Activated T-helper 17 cell treated with anti-CD3 and anti-CD28 coated beads, Interleukin-2, amount 50 U/mL, for 72 hours (primary cell): ENCODE measurements around the gene CCDC154. TPM values are rescaled to one million over a fixed set of nuclear protein-coding genes. Genes with fewer than 3 reads are reported as not detected.

ENCODE experiments used
- ATAC-seq: fragments of 150-1000 bp; cut with Tn5 transposase; replicated peaks from 2 replicates; pipeline ENCODE4 v1.10.0; 2021; ENCODE audit warnings: mild to moderate bottlenecking, moderate library complexity
- H3K27ac Mint-ChIP-seq: one replicate; pipeline ENCODE4 v1.8.0; 2022; ENCODE audit warnings: mixed read lengths
- H3K27me3 Mint-ChIP-seq: one replicate; pipeline ENCODE4 v1.8.0; 2022; ENCODE audit warnings: mixed read lengths
- H3K36me3 Mint-ChIP-seq: one replicate; pipeline ENCODE4 v1.8.0; 2022; ENCODE audit warnings: low read depth, mild to moderate bottlenecking, mixed read lengths
- H3K4me1 Mint-ChIP-seq: one replicate; pipeline ENCODE4 v1.8.0; 2022; ENCODE audit warnings: mixed read lengths
- H3K4me3 Mint-ChIP-seq: one replicate; pipeline ENCODE4 v1.8.0; 2022; ENCODE audit warnings: mild to moderate bottlenecking, mixed read lengths
- H3K9me3 Mint-ChIP-seq: one replicate; pipeline ENCODE4 v1.8.0; 2022; ENCODE audit warnings: mixed read lengths
- total RNA-seq, 2 donors: library from RNA; stranded (reverse); gene quantifications; one replicate each; pipeline ENCODE4 v1.2.3, GENCODE V29; 2022

The CCDC154 gene
- total RNA-seq, 2 donors from 2014 or later: 2.1 to 3.7 TPM

DNA sequence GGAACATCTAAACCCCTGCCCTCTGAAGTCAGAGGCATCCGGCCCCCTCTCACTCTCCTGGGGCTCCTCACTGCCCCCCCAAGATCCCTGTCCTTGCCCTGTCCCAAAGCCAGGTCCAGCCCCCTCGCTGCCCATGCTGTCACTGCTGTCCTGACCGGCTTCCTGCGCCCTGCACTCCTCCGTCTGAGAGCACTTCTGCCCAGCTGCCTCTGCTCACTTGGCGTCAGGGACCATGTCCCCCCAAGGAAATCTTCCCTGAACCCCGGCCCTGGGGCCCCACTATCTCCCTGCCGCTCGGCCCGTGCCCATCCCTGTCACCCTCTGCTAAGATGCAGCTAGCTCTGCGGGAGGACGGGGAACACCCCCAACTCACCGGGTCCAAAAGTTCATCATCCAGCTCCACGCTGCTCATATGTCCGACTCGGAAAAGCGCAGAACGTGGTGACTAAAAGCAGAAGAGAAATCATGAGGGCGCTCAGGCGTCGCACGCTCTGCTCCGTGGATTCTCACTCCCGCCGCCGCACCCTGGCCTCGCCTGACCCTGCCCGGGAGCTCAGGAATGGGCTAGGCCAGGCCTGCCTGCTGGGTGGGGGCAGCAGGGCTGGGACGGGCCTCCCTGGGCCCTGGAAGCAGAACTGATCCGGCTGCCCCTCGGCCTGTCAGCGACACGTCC lies 20.7 kb upstream of the CCDC154 start:
- Mint-ChIP-seq H3K4me3 (no peak overlapping the region), H3K4me1 (no peaks in the 10 kb centered on the region), H3K36me3 (peaks cover 10% of the 10 kb centered on the region), H3K27me3 (no peaks in the 10 kb centered on the region), H3K9me3 (no peaks in the 10 kb centered on the region), H3K27ac (no peak overlapping the region)
- ATAC-seq: no peak

- Mint-ChIP-seq H3K4me1 (no peaks in the 10 kb centered on the region), H3K27ac (no peak overlapping the region)
These were observed 20.0 kb upstream of the CCDC154 start for GRCh38 chr16:1464196-1464893.

DNA sequence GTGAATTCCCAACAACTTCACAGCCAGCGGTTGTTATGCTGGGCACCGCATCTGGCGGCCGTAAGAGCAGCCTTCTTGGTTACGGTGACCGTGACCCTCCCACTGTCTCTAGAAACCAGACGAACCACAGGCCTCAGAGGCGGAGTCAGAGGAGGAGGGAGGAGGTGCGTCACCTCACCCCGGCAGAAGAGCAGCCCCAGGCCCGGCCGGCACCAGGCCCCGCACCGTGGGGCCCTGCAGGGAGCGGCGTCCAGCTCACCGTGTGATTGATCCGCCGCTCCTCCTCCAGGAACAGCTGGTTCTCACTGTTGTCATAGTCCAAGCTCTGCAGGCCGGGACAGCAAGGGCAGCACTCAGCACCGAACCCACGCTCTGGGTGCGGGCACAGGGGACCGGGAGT lies 16.8 kb upstream of the CCDC154 start:
- Mint-ChIP-seq H3K4me1 (peaks cover 4% of the 10 kb centered on the region), H3K27ac (no peak overlapping the region), H3K9me3 (no peaks in the 10 kb centered on the region), H3K4me3 (no peak overlapping the region), H3K27me3 (no peaks in the 10 kb centered on the region), H3K36me3 (peaks cover 10% of the 10 kb centered on the region)
- no peak for ATAC-seq

More at GRCh38 chr16:1464196-1464893, 20.0 kb upstream of the CCDC154 start:
- Mint-ChIP-seq H3K9me3 (no peaks in the 10 kb centered on the region), H3K4me3 (no peak overlapping the region), H3K27me3 (no peaks in the 10 kb centered on the region), H3K36me3 (peaks cover 10% of the 10 kb centered on the region)
- ATAC-seq: no peak

GRCh38 chr16:1460602-1461138 lies 16.3 kb upstream of the CCDC154 start:
- no peak overlapping the region for H3K27ac Mint-ChIP-seq
- H3K36me3 Mint-ChIP-seq: peaks cover 10% of the 10 kb centered on the region
- H3K9me3 Mint-ChIP-seq: no peaks in the 10 kb centered on the region
- H3K27me3 Mint-ChIP-seq: no peaks in the 10 kb centered on the region
- peaks cover 4% of the 10 kb centered on the region for H3K4me1 Mint-ChIP-seq
- ATAC-seq: no peak
- no peak overlapping the region for H3K4me3 Mint-ChIP-seq

- H3K4me1 Mint-ChIP-seq: peaks cover 4% of the 10 kb centered on the region
These were observed 15.6 kb upstream of the CCDC154 start for GRCh38 chr16:1459967-1460366.

GRCh38 chr16:1458977-1459341 lies 14.6 kb upstream of the CCDC154 start:
- ATAC-seq: no peak
- H3K27ac Mint-ChIP-seq: peak overlapping the region; percentile 36
- peaks cover 4% of the 10 kb centered on the region for H3K4me1 Mint-ChIP-seq
- peaks cover 6% of the 10 kb centered on the region for H3K36me3 Mint-ChIP-seq
- no peaks in the 10 kb centered on the region for H3K9me3 Mint-ChIP-seq
- H3K4me3 Mint-ChIP-seq: no peak overlapping the region
- no peaks in the 10 kb centered on the region for H3K27me3 Mint-ChIP-seq

More at GRCh38 chr16:1459967-1460366, 15.6 kb upstream of the CCDC154 start:
- no peak overlapping the region for H3K4me3 Mint-ChIP-seq
- H3K27me3 Mint-ChIP-seq: no peaks in the 10 kb centered on the region
- peaks cover 10% of the 10 kb centered on the region for H3K36me3 Mint-ChIP-seq
- H3K9me3 Mint-ChIP-seq: no peaks in the 10 kb centered on the region
- no peak overlapping the region for H3K27ac Mint-ChIP-seq
- ATAC-seq: no peak

GRCh38 chr16:1458336-1458976 lies 14.1 kb upstream of the CCDC154 start:
- no peak overlapping the region for H3K4me3 Mint-ChIP-seq
- H3K36me3 Mint-ChIP-seq: peaks cover 6% of the 10 kb centered on the region
- peak; percentile 90 for ATAC-seq
- H3K9me3 Mint-ChIP-seq: no peaks in the 10 kb centered on the region
- no peaks in the 10 kb centered on the region for H3K27me3 Mint-ChIP-seq
- peaks cover 4% of the 10 kb centered on the region for H3K4me1 Mint-ChIP-seq
- peak overlapping the region; percentile 36 for H3K27ac Mint-ChIP-seq

DNA sequence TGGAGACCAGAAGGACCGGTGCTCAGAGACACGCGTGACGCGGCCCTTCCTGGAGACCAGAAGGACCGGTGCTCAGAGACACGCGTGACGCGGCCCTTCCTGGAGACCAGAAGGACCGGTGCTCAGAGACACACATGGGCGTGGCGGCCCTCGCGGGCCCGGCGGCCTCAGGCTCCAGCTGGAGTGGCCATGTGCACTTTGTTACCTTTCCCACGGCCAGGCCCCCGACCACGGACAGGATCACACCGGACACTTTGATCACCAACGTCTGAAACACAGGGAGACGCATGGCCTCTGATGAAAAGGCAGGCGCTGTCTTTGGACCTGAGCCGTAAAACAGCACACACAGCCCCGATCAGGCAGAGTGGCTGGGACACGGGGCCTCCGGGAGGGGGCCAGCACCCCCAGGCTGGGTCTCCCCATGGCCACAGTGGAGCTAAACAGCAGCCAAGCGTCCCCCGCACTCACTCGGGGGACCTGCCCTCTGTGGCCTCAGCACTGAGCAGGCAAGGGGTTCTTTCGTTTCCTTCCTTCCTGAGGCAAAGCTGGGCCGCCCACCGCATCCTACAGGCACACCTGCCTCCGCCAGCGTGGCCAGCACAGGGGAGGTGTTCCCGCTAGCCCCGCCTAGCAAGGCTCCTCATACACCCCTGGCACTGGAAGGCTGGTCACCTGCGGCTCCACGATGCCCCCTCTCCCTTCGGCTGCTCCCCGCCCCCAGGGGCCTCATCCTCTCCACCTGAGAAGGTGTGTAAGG lies 13.3 kb upstream of the CCDC154 start:
- ATAC-seq: peak; percentile 9
- H3K27ac Mint-ChIP-seq: peak overlapping the region; percentile 36
- no peaks in the 10 kb centered on the region for H3K9me3 Mint-ChIP-seq
- H3K4me1 Mint-ChIP-seq: peaks cover 4% of the 10 kb centered on the region
- H3K27me3 Mint-ChIP-seq: no peaks in the 10 kb centered on the region
- H3K4me3 Mint-ChIP-seq: no peak overlapping the region
- H3K36me3 Mint-ChIP-seq: peaks cover 13% of the 10 kb centered on the region

- ATAC-seq: no peak
- peaks cover 4% of the 10 kb centered on the region for H3K4me1 Mint-ChIP-seq
- no peaks in the 10 kb centered on the region for H3K27me3 Mint-ChIP-seq
- peaks cover 13% of the 10 kb centered on the region for H3K36me3 Mint-ChIP-seq
- H3K9me3 Mint-ChIP-seq: no peaks in the 10 kb centered on the region
- H3K4me3 Mint-ChIP-seq: no peak overlapping the region
- no peak overlapping the region for H3K27ac Mint-ChIP-seq
These were observed 12.6 kb upstream of the CCDC154 start for GRCh38 chr16:1456951-1457350.

DNA sequence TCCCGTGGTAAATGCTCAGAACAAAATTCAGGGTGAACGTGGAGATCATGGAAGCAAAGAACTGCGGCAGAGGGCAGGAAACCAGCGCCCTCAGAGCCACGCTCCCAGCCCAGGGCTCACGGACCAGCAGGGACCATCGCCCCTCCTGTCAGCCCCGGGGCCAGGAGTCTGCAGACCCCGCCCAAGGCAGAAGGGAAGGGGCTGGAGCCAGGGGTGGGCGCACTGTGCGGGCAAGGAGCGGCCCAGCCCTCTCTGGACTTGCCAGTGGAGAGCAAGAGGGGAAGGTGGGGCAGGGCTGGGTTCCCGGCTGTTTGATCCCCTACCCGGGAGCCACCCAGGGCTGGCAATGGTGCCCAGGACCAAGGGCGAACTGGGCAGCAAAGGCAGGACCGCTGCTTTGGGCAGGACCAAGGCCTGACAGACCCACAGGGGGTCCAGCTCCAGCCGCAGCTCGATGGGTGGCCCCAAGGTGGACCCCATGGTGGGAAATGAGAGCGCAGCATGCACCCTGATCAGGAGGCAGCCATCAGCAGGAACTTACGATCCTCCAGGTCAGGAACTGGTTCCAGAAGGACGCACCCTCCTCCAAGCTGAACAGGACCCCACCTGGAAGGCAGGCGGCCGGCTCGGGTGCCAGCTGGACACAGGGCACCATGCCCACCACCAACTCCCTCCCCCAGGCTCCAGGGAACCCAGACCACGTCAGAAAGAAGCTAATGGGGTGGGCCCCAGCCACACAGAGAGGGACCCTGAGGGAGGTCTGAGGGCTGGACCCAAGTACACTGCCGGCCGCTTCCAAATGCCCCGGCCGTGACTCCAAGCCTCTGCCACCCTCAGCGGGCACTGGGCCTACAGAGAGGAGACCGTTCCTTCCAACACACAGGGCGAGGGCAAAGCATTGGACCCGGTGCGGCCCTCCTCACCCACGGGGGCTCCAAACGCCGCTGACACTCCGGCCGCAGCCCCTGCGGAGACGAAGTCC lies 11.1 kb upstream of the CCDC154 start:
- no peak for ATAC-seq
- H3K27me3 Mint-ChIP-seq: no peaks in the 10 kb centered on the region
- H3K4me3 Mint-ChIP-seq: no peak overlapping the region
- peaks cover 4% of the 10 kb centered on the region for H3K4me1 Mint-ChIP-seq
- H3K9me3 Mint-ChIP-seq: no peaks in the 10 kb centered on the region
- no peak overlapping the region for H3K27ac Mint-ChIP-seq
- H3K36me3 Mint-ChIP-seq: peaks cover 13% of the 10 kb centered on the region

DNA sequence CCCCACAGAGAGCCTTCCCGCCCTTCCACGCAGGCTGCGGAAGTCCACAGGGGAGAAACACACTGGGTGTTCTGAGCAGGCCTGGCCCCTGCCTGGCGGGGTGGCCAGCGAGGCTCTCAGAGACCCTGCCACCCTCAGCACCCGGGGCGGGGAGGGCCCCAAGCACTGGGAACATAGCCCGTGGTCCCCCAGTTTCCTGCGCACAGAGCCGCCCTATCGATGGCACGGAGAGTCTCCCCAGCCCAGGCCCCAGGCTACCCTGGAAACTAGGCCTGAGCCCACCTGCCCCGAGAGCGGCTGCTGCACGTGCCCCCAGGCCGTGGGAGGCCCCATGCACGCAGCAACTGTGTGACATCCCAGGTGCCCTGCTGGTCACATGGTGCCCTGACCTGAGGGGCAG lies 10.2 kb upstream of the CCDC154 start:
- ATAC-seq: no peak
- no peak overlapping the region for H3K27ac Mint-ChIP-seq
- H3K27me3 Mint-ChIP-seq: no peaks in the 10 kb centered on the region
- H3K4me1 Mint-ChIP-seq: peaks cover 4% of the 10 kb centered on the region
- no peak overlapping the region for H3K4me3 Mint-ChIP-seq
- no peaks in the 10 kb centered on the region for H3K9me3 Mint-ChIP-seq
- H3K36me3 Mint-ChIP-seq: peaks cover 13% of the 10 kb centered on the region

DNA sequence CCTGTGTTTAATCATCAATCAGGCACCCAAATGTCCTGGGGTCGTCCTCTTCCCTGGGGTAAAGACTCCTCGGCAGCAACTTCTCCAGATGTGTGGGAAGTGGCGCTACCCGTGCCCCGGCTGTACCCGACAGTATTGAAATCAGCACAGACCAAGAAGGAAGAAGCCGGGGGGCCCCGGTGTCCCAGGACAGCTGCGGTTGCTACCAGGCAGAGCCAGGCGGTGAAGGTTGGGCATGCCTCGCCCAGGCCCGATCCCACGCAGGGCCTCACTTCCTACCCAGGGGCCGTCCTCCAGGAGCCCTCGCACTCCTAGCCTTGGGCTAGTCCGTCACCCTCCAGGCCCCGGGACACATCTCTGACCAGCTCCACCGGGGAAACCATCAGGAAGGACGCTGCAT lies 9.0 kb upstream of the CCDC154 start:
- Mint-ChIP-seq H3K4me3 (no peak overlapping the region), H3K27ac (no peak overlapping the region), H3K36me3 (peaks cover 13% of the 10 kb centered on the region), H3K27me3 (no peaks in the 10 kb centered on the region), H3K4me1 (no peaks in the 10 kb centered on the region), H3K9me3 (no peaks in the 10 kb centered on the region)
- no peak for ATAC-seq

DNA sequence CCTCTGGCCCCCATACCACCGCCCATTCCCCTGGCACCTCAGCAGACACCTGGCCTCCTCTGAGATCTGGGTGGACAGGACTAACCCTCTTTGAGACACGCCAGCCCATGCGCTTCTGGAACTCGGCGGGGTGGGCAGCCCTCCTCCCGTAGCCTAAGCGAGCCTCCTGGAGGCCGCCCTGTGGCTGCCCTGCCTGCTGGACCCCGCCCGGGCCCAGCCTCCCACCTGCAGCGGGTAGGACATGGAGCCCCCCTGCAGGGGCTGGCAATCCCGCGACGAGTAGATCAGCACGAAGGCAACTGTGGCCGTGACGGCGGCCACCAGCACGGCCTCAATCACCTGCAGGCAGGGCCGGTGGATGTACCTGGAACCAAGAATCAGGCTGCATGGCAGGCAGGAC lies 8.2 kb upstream of the CCDC154 start:
- Mint-ChIP-seq H3K36me3 (peaks cover 13% of the 10 kb centered on the region), H3K4me1 (no peaks in the 10 kb centered on the region), H3K9me3 (no peaks in the 10 kb centered on the region), H3K4me3 (no peak overlapping the region), H3K27ac (no peak overlapping the region), H3K27me3 (no peaks in the 10 kb centered on the region)
- no peak for ATAC-seq
